HT1080 (cell line): ENCODE data around the gene GRIA1. TPM values are rescaled to one million over a fixed set of nuclear protein-coding genes. Genes with fewer than 3 reads are reported as not detected.
A peak's percentile ranks its signal among the peaks of the same experiment; 100 is the strongest.
"Not testable (repeated sequence)": the region's sequence is repeated elsewhere in the genome, so short reads cannot be mapped to it uniquely, and the experiment has no call there.

Experiments used
- DNase-seq: peaks from one replicate; pipeline ENCODE4 v3.0.0-alpha.2; 2015; ENCODE audit warnings: low read depth
- small RNA-seq: library from RNA; depleted of rRNA; stranded (forward); fragments of <200 nt; gene quantifications from one replicate; pipeline ENCODE3, GENCODE V24; 2014
- total RNA-seq: library from RNA; depleted of rRNA; stranded (reverse); fragments of >200 nt; shearing (Covaris generic); gene quantifications from 2 replicates; pipeline ENCODE4 v1.2.3, GENCODE V29; 2014

The GRIA1 gene
- total RNA-seq, 1 experiment from 2014 or later: 0.13 TPM

GRCh38 chr5:153824909-153825308 is 334.4 kb downstream of the GRIA1 start:
- peak; percentile 43 for DNase-seq

GRCh38 chr5:153827397-153827796 is 336.9 kb downstream of the GRIA1 start:
- no peak for DNase-seq

GRCh38 chr5:153829510-153830065 is 339.1 kb downstream of the GRIA1 start:
- no peak for DNase-seq

GRCh38 chr5:153831973-153832372 is 341.5 kb downstream of the GRIA1 start:
- DNase-seq: peak; percentile 57

GRCh38 chr5:153835891-153836515 is 345.5 kb downstream of the GRIA1 start:
- no peak for DNase-seq

GRCh38 chr5:153849303-153850113 is 359.0 kb downstream of the GRIA1 start:
- DNase-seq: not testable (repeated sequence)

GRCh38 chr5:153860195-153860886 is 369.9 kb downstream of the GRIA1 start:
- no peak for DNase-seq

GRCh38 chr5:153862906-153863305 is 372.4 kb downstream of the GRIA1 start:
- DNase-seq: not testable (repeated sequence)

Small RNAs within 50 kb of the gene (small RNA-seq; reads per million reads assigned to genes)
- not detected for gene RN7SL177P
